K562 (cell line): ENCODE results near the gene PLAAT4. TPM values are rescaled to one million over a fixed set of nuclear protein-coding genes. Genes with fewer than 3 reads are reported as not detected.

Experiments used
- BRCA1 ChIP-seq, 2 experiments: fragments of 450-650 bp in 1 of 2; sonication (generic) in 1 of 2; formaldehyde crosslinking in 1 of 2; IDR thresholded peaks; 2 replicates each; pipeline versions ENCODE4 v1.5.0 to v1.6.1; 2017 to 2020; ENCODE audit warnings: mild to moderate bottlenecking in 1 of 2, missing genetic modification reagents in 1 of 2
- CBFA2T3 ChIP-seq: fragments of 450-650 bp; IDR thresholded peaks from 2 replicates; pipeline ENCODE4 v1.6.1; 2017
- CTCFL ChIP-seq: IDR thresholded peaks from 2 replicates; pipeline ENCODE4 v1.6.1; 2011; ENCODE audit warnings: borderline replicate concordance, low read depth, mild to moderate bottlenecking, moderate library complexity, low read length; ENCODE audit not compliant: insufficient read depth, poor library complexity, severe bottlenecking
- DDX20 ChIP-seq: fragments of 450-650 bp; IDR thresholded peaks from 2 replicates; pipeline ENCODE4 v1.6.1; 2016; ENCODE audit warnings: missing genetic modification characterization, low read depth, mild to moderate bottlenecking, missing compliant biosample characterization, moderate library complexity
- HMGN3 ChIP-seq: IDR thresholded peaks from 2 replicates; pipeline ENCODE4 v1.6.1; 2011; ENCODE audit warnings: borderline replicate concordance, low read depth, mild to moderate bottlenecking, mixed read lengths, low read length; ENCODE audit not compliant: insufficient read length; ENCODE audit errors: extremely low read depth
- NCOA2 ChIP-seq, 2 experiments: fragments of 450-650 bp; IDR thresholded peaks; 2 replicates each; pipeline ENCODE4 v1.6.1; 2018; ENCODE audit warnings: mild to moderate bottlenecking in 2 of 2, moderate library complexity in 1 of 2; ENCODE audit not compliant: partially characterized antibody in 2 of 2
- NUFIP1 ChIP-seq: fragments of 450-650 bp; IDR thresholded peaks from 2 replicates; pipeline ENCODE4 v1.6.1; 2018; ENCODE audit not compliant: partially characterized antibody
- SP1 ChIP-seq: sonication (generic); formaldehyde crosslinking; IDR thresholded peaks from 2 replicates; pipeline ENCODE4 v1.8.1; 2022; ENCODE audit warnings: mild to moderate bottlenecking, missing genetic modification reagents
- SRF ChIP-seq, 2 experiments: fragments of 250-450, 450-650 bp in 1 of 2; sonication (Bioruptor Pico) in 1 of 2; sonication (generic) in 1 of 2; formaldehyde crosslinking; IDR thresholded peaks; 2 replicates each; pipeline versions ENCODE4 v1.5.0 to v1.5.1; 2020 to 2022; ENCODE audit warnings: mild to moderate bottlenecking in 1 of 2, missing genetic modification reagents in 1 of 2
- ZBTB43 ChIP-seq: sonication (generic); formaldehyde crosslinking; IDR thresholded peaks from 2 replicates; pipeline ENCODE4 v1.8.0; 2023; ENCODE audit warnings: mild to moderate bottlenecking, missing genetic modification reagents
- ZKSCAN3 ChIP-seq: fragments of 250-450 bp; sonication (Bioruptor Pico); IDR thresholded peaks from 2 replicates; pipeline ENCODE4 v1.4.0; 2020
- ZNF224 ChIP-seq: sonication (generic); formaldehyde crosslinking; IDR thresholded peaks from 2 replicates; pipeline ENCODE4 v1.8.0; 2022; ENCODE audit warnings: mild to moderate bottlenecking, missing genetic modification reagents
- ZNF354B ChIP-seq: fragments of 250-450 bp; sonication (Bioruptor Pico); IDR thresholded peaks from 2 replicates; pipeline ENCODE4 v1.4.0; 2020
- ZNF57 ChIP-seq: fragments of 450-650 bp; formaldehyde crosslinking; IDR thresholded peaks from 2 replicates; pipeline ENCODE4 v1.4.0; 2020; ENCODE audit warnings: mild to moderate bottlenecking, moderate library complexity
- polyA plus RNA-seq, 8 experiments: library from polyadenylated mRNA; depleted of rRNA in 4 of 8; stranded (reverse) in 5 of 8; unstranded in 3 of 8; fragments of >200 nt; fragmentation: Nextera tagmentation in 2 of 8; fragmentation: Illumina TruSeq in 1 of 8; extraction: Ambion mirVana in 2 of 8; extraction: Trizol in 1 of 8; gene quantifications; 2 replicates each; pipeline versions ENCODE4 v1.2.1 to v1.2.3, GENCODE V29; 2011 to 2014; ENCODE audit warnings: inconsistent platforms in 1 of 8, missing spikeins in 1 of 8
- total RNA-seq, 7 experiments: library from RNA; depleted of rRNA in 6 of 7; stranded (reverse); fragments of >200 nt in 6 of 7; fragmentation: Illumina TruSeq in 2 of 7; extraction: Trizol in 2 of 7; gene quantifications; 2 replicates each; pipeline versions ENCODE4 v1.2.1 to v1.2.3, GENCODE V29; 2011 to 2021; ENCODE audit warnings: low replicate concordance in 1 of 7
- TF ChIP-seq, protein P1 (sequence below): fragments of 250-450 bp; sonication (Bioruptor Pico); IDR thresholded peaks from 2 replicates; pipeline ENCODE4 v1.4.0; 2020; ENCODE audit warnings: mild to moderate bottlenecking, moderate library complexity, borderline replicate concordance
- TF ChIP-seq, protein P2 (sequence below): fragments of 150-350 bp; IDR thresholded peaks from 2 replicates; pipeline ENCODE4 v1.6.1; 2014; ENCODE audit warnings: low read depth, mild to moderate bottlenecking, low read length, borderline replicate concordance

Gene PLAAT4
- total and polyA plus RNA-seq, 9 of the 15 experiments (the other 6 are each of a cell fraction or from before 2014, with no cell fraction given), result 0.54 to 3.0 (median 1.3) TPM; not detected in 1

DNA sequence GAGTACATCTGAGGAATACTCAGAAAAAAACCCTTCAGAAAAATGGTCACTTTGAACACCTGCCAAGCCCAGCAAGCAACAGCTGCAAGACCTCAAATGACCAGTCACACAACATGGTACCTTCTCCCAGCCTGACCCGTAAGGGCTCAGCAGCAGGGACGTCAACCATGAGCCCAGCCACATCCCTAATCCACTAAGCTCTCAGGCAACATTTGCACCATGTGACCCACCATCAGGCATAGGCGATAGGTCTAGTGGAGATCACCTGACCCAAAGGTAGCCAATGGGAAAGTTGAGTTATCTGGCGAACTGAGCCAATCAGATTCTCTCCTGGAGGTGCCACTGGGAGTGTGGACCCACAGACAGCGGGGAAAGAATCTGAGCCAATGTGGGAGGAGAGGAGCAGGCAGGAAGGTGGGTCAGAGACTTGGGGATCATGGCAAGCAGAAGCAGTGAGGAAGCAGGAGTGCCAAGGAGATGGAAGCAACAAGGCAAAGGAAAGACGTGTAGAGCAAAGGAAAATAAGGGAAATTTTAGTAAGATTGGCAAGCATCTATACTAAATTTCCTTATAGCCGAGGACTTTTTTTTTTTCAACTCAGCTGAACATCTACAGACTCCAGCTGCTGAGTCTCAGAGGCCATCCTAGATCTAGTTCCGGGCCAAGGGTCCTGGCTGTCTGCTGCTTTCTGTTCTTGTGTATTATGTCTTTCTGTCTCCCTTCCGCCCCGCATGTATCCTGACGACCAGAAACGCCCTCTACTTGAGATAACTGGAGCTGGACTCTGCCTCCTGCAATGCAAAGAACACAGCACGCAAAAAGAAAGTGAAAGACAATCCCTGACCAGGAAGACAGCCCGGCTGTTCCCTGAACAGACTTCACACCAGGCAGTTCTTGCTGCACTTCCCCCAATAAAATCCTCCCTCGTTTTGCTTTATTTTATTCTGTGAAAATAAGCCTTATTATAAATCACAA, 37.6 kb downstream of the PLAAT4 start (continued):
- TF ChIP-seq, protein P1, sequence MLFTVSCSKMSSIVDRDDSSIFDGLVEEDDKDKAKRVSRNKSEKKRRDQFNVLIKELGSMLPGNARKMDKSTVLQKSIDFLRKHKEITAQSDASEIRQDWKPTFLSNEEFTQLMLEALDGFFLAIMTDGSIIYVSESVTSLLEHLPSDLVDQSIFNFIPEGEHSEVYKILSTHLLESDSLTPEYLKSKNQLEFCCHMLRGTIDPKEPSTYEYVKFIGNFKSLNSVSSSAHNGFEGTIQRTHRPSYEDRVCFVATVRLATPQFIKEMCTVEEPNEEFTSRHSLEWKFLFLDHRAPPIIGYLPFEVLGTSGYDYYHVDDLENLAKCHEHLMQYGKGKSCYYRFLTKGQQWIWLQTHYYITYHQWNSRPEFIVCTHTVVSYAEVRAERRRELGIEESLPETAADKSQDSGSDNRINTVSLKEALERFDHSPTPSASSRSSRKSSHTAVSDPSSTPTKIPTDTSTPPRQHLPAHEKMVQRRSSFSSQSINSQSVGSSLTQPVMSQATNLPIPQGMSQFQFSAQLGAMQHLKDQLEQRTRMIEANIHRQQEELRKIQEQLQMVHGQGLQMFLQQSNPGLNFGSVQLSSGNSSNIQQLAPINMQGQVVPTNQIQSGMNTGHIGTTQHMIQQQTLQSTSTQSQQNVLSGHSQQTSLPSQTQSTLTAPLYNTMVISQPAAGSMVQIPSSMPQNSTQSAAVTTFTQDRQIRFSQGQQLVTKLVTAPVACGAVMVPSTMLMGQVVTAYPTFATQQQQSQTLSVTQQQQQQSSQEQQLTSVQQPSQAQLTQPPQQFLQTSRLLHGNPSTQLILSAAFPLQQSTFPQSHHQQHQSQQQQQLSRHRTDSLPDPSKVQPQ (CRISPR knock-in tag), result no peak
- TF ChIP-seq ZNF354B (CRISPR knock-in tag) (no peak), NCOA2 (IDR thresholded peaks at IDR 0.05; ENCODE audit: partially characterized antibody in 2 of 2) (no peak), ZNF57 (CRISPR knock-in tag) (no peak), ZNF224 (CRISPR knock-in tag) (no peak), SP1 (CRISPR knock-in tag) (no peak), BRCA1 (IDR thresholded peaks at IDR 0.05) (no peak), BRCA1 (CRISPR knock-in tag; IDR thresholded peaks at IDR 0.05) (no peak), ZKSCAN3 (CRISPR knock-in tag) (no peak), NUFIP1 (no peak), ZBTB43 (CRISPR knock-in tag) (no peak), HMGN3 (no peak), DDX20 (tag) (peak; percentile 70; the same call in 1 of the 2 replicates), SRF (CRISPR knock-in tag; IDR thresholded peaks at IDR 0.05) (no peak), CTCFL (peak; percentile 97), CBFA2T3 (peak; percentile 47)
- TF ChIP-seq, protein P2, sequence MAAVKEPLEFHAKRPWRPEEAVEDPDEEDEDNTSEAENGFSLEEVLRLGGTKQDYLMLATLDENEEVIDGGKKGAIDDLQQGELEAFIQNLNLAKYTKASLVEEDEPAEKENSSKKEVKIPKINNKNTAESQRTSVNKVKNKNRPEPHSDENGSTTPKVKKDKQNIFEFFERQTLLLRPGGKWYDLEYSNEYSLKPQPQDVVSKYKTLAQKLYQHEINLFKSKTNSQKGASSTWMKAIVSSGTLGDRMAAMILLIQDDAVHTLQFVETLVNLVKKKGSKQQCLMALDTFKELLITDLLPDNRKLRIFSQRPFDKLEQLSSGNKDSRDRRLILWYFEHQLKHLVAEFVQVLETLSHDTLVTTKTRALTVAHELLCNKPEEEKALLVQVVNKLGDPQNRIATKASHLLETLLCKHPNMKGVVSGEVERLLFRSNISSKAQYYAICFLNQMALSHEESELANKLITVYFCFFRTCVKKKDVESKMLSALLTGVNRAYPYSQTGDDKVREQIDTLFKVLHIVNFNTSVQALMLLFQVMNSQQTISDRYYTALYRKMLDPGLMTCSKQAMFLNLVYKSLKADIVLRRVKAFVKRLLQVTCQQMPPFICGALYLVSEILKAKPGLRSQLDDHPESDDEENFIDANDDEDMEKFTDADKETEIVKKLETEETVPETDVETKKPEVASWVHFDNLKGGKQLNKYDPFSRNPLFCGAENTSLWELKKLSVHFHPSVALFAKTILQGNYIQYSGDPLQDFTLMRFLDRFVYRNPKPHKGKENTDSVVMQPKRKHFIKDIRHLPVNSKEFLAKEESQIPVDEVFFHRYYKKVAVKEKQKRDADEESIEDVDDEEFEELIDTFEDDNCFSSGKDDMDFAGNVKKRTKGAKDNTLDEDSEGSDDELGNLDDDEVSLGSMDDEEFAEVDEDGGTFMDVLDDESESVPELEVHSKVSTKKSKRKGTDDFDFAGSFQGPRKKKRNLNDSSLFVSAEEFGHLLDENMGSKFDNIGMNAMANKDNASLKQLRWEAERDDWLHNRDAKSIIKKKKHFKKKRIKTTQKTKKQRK, result no peak
